T-helper 2 cell (primary cell): ENCODE data around the gene PHF8.

Experiments
- DNase-seq, 5 experiments: peaks; one replicate each; pipeline versions ENCODE4 v3.0.0 to v3.0.0-alpha.2; 2012 to 2022

The PHF8 gene

DNA sequence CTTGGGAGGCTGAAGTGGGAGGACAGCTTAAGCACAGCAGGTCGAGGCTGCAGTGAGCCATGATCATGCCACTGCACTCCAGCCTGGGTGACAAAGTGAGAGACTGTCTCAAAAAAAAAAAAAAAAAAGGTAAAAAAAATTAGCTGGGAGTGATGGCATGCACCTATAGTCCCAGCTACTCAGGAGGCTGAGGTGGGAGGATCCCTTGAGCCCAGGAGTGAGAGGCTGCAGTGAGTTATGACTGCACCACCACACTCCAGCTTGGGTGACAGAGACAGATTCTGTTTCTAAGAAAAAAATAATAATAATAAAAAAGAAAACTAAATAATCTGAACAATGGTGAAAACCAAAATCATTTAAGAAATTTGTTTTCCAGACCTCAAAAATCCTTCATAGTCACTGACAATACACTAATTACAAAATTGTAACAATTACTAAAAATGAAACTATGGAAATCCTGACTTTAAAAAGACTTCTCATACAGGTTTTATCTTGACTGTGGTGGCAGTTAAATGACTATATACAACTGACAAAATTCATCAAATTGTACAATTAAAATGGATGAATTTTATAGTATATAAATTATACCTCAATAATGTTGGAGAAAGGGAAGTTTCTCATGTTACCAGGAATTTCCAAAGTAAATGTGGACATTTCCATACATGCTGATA lies 31.3 kb downstream of the PHF8 start:
- no peak for DNase-seq

DNA sequence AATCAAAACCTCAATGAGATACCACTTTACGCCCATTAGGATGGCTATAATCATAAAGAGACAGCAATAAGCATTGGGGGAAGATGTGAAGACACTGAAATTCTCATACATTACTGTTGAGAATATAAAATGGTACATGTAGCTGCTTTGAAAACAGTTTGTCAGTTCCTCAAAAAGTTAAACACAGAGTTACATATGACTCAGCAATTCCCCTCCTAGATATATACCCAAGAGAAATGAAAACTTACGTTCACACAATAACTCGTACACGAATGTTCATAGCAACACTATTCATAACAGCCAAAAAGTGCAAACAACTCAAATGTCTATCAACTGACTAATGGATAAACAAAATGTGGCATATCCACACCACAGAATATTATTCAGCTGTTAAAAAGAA lies 36.6 kb downstream of the PHF8 start:
- no peak for DNase-seq

DNA sequence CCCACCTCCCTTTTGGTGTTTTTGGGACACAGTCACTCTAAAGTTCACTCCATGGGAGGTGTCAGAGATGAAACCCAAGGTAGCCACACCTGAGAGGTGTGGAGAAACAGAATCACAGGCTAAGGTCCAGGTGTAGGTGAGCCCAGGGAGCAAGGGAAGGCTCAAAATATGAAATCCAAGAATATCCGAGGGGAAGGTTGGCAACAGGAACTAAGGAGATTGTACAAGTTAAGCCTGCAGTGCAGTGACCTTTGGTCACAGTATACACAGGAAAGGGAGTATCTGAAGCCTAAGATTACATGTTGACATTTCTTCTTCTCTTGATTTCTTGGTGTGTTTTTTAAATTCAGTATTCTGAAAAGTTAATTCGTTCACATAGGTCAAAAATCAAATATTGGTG lies 46.5 kb downstream of the PHF8 start:
- no peak for DNase-seq

DNA sequence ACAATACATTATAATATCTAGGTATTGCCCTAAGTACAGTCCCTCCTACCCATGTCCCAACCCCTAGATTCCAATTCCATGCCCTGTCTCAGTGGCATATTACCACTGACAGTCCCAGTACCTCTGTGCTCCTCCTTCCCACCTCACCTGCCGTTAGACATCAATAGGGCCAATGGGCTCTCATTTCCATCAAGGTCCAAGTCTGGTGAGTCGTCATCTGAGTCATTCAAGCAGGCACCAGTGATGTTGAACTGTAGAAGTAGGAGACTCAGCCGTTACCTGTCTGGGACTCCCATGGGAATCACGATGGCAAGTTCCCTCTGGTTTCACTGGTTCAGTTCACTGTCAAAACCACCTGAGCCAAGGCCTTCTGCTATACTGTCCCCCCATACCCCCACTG lies 51.7 kb downstream of the PHF8 start:
- no peak for DNase-seq

DNA sequence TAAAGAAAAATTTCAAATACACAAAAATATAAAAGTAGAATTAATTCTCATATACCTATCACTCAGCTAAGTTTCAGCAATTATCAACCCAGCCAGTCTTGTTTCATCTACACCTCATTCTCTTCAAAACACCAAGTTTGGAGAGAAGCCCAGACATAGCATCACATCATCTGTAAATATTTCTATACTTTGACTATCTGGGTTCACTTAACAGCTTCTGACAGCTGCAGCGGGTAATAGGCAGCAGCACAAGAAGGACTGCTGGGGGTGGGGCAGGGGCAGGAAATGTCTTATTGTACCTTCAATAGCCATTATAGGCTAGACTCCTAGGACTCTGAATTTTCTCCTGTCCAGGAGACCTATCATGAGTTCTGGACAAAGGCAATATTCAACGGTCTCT lies 54.1 kb downstream of the PHF8 start:
- DNase-seq: no peak

DNA sequence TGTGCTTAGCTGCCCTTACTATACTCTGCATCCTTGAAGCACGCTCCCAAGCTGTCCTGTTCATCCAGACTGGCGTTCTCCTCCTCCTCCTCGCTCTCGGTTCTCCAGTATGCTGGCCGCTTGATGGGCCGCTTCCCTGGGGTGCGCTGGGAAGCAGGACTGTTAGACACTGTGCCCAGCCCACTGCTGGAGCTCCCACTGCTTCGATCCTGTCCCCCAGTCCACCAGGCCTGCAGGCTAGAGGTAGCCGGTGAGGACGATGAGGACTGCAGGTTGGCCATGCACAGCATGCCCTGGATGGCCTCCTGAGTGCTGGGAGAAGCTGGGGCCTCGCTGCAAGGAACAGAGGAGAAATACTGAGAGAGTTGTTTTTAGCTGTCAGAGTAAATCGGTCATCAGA lies 59.4 kb downstream of the PHF8 start:
- DNase-seq: no peak

DNA sequence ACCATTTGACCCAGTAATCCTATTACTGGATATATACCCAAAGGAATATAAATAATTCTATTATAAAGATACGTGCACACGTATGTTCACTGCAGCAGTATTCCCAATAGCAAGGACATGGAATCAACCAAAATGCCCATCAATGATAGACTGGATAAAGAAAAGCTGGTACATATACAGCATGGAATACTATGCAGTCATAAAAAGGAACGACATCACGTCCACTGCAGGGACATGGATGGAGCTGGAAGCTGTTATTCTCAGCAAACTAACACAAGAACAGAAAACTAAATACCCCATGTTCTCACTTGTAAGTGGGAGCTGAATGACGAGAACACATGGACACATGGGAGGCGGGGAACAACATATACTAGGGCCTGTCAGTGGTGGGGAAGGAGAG lies 69.7 kb downstream of the PHF8 start:
- no peak for DNase-seq

DNA sequence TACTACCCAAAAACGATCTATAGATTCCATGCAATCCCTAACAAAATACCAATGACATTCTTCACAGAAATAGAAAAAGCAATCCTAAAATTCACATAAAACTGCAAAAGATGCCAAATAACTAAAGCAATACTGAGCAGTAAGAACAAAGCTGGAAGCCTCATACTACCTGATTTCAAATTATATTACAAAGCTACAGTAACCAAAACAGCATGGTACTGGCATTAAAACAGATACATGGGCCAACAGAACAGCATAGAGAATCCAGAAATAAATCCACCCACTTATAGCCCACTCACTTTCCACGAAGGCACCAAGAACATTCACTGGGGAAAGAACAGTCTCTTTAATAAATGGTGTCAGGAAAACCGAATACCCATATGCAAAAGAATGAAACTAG lies 74.7 kb downstream of the PHF8 start:
- DNase-seq: no peak

DNA sequence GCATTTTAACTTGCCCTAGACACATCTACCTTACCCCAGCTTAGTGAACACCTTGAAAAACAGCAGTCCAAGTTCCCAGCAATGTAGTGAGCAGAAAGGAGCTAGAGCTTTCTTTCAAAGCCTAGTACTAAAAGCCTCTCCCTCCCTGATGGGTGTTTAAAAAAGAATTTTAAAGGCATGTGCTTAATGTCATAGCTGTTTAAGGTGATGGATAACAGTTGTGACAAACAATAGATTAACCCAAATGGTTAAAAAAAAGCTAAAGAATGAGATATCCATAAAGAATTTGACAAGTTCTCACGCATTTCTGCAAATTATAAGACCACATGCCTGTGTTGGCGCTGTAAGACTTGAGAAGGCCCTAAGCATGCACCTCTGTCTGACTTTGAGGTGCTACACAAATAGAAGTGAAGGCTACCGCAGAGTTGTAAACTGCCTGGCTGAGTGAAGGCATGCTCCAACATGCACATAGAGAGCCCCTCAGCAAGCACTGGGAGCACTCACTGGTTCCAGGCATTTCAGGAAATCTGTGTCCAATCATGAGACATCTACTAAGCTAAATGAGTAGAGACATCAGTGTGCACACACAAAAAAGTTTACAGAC lies 94.0 kb downstream of the PHF8 start:
- no peak for DNase-seq

DNA sequence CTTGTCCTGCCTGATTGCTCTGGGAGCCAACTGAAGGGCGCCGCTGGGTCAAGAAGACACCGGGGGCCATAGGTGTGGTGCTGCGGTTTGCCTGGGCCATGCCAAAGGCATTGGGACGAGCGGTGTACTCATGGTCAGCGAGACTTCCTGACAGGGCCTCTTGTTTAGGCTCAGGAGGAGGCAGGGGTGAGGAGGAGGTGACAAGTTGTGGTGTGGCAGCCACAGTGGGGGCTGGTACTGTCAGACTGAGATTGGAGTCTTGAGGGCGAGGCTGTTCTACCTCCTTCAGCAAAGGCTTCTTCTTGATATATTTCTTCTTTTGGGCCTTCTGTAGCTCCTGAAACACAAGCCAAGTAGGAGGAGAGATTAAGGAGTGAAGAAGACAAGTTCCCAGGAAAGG lies 104.1 kb downstream of the PHF8 start:
- no peak for DNase-seq

DNA sequence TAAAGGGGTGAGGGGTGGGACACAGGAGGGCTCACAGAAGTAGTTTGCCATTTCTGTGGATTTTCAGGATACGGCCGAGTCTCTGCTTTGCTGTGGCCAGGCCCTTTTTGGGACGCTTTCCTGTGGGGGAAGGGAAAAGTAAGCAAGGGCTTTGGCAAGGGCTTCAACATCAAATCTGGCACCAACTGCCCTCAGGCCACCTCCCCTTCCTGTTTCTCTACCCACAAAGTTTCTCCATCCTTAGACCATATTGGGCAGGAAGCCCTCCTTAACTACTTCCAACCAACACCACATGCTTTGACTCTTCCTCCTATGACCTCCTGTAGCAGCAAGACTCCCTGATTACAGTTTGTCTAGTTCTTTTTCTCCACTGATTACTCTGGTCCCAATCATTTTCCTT lies 105.1 kb downstream of the PHF8 start:
- peak in 1 of 5 experiments; percentile 15 for DNase-seq

DNA sequence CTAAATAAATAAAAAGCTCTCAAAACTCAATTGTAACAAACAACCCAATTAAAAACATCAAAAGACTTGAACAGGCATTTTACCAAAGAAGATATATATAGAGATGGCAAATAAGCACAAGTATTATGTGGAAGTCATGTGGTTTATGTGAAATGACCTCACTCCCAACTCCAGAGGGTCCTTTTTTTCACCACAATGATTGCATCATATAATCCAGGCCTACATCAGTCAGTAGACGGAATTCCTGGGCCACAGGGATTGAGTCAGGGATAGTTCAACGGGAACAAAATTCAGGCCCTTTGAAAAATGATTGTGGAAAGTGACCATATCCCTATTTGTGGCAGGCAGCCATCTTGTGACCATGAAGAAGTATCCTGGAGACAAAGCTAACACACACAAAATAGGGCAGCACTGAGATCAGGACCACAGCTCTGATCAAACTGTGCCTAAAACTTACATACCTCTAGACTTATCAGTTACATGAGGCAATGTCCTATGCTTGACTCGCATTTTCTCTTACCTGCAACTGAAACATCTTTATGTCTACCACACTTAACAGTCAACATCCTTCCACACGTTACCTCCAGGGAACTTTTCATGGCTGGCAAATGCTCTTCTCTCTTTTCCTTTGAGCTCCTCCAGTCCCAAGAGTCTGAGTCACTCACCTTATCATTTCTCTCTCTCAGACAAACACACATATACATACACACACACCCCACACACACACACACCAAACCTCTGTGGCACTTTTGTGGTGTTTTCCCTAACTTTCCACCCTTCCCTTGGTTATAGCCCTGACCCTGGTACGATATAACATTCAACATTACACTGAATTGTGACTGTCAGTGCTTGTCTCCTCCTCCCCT lies 113.5 kb downstream of the PHF8 start:
- no peak for DNase-seq

DNA sequence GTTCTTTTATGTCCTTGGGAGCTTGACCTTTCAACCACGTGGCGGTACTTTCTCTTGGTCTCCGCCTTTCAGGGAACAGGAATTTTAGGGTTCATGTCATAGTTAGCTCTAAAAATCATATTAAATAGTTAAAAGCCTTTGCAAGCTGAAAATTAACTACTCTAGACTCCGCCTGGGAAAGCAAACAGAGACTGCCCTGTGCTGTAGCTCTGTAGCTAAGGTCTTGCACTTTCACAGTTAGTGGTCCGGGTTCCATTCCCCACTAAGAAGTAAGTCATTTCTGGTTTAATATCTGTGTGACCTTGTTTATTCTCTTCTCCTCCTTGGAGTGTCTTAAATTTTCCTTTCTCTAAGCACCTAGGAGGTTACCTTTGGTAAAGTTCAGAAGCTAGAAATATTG lies 118.2 kb downstream of the PHF8 start:
- no peak for DNase-seq

DNA sequence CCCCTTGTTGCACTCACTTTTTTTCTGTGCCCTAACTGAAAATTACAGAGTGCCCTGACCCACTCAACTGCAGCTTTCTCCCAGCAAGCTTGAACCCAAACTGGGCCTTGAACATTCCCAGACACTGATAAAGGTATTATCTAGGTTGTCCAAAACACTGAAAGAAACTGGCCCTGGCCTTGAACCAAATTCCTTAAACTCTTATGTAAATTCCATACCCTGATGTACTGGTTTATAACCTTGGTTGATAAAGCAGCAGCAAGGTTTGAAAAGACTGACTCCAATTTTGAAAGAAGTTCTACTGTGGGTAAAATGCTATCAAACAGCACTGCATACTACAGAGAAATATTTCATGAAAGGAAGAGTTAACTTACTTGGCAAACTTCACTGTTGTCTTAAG lies 125.6 kb downstream of the PHF8 start:
- DNase-seq: no peak

DNA sequence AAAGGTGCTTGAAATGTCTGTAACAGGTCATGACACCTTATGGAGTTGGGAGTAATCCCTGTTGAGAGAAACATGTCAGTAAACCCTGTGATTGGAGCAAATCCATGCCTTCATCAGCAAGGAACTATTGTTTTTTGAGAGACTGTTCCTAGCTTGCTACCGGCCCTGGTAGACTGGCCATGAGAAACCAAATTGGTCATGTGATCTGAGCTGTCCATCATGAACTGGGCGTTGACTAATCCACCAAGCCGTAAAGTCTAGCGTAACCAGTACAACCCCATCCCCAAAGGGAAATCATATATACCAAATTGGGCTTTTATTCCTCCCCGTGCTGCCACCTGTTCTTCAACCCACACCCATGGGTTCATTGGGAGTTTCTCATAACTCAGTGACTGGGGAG lies 143.7 kb downstream of the PHF8 start:
- DNase-seq: no peak

DNA sequence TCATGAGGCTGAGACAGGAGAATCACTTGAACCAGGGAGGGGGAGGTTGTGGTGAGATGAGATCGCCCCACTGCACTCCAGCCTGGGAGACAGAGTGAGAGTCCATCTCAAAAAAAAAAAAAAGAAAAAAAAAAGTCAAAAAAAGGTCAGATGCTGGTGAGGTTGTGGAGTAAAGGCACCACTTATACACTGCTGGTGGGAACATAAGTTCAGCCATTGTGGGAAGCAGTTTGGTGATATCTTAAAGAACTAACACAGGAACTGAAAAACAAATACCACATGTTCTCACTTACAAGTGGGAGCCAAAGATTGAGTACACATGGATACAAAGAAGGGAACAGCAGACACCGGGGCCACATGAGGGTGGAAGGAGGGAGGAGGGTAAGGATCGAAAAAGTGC lies 149.0 kb downstream of the PHF8 start:
- DNase-seq: no peak
